PC-9 (cell line): Measurements from ENCODE around the gene KIF6.

ENCODE experiments used
- CTCF ChIP-seq: fragments of 200-600 bp; sonication (generic); conservative IDR thresholded peaks from 2 replicates; pipeline ENCODE4 v1.6.1; 2017; ENCODE audit warnings: mixed run types, antibody characterized with exemption, mild to moderate bottlenecking, moderate library complexity
- EZH2 ChIP-seq: fragments of 200-600 bp; sonication (generic); IDR thresholded peaks from 2 replicates; pipeline ENCODE4 v1.8.0; 2017; ENCODE audit warnings: antibody characterized with exemption, low read depth

GRCh38 chr6:39353698-39354315, 371.4 kb downstream of the KIF6 start:
- no peak for TF ChIP-seq CTCF
- no peak for TF ChIP-seq EZH2
